Type B pancreatic cell (in vitro differentiated cells): Measurements from ENCODE around the gene PAX7. TPM values are rescaled to one million over a fixed set of nuclear protein-coding genes. Genes with fewer than 3 reads are reported as not detected.

Experiments used
- DNase-seq: peaks from one replicate; pipeline ENCODE4 v3.0.0; 2021; ENCODE audit warnings: mixed read lengths; ENCODE audit not compliant: unreplicated experiment; ENCODE audit errors: extremely low spot score
- H3K27ac Mint-ChIP-seq: 2 replicates; pipeline ENCODE4 v1.8.0; 2021; ENCODE audit warnings: mild to moderate bottlenecking, mixed read lengths
- H3K27me3 Mint-ChIP-seq: 2 replicates; pipeline ENCODE4 v1.8.0; 2021; ENCODE audit warnings: mixed read lengths
- H3K36me3 Mint-ChIP-seq: 2 replicates; pipeline ENCODE4 v1.8.0; 2021; ENCODE audit warnings: mixed read lengths
- H3K4me1 Mint-ChIP-seq: one replicate; pipeline ENCODE4 v1.8.0; 2021; ENCODE audit warnings: mixed read lengths; ENCODE audit not compliant: unreplicated experiment
- H3K4me3 Mint-ChIP-seq: 2 replicates; pipeline ENCODE4 v1.8.0; 2021; ENCODE audit warnings: mild to moderate bottlenecking, mixed read lengths
- H3K9me3 Mint-ChIP-seq: 2 replicates; pipeline ENCODE4 v1.8.0; 2021; ENCODE audit warnings: mixed read lengths
- CTCF ChIP-seq: fragments of 200-600 bp; sonication (generic); conservative IDR thresholded peaks from 2 replicates; pipeline ENCODE4 v1.5.0; 2021; ENCODE audit warnings: antibody characterized with exemption, mild to moderate bottlenecking
- total RNA-seq: library from RNA; stranded (reverse); gene quantifications from 2 replicates; pipeline ENCODE4 v1.2.1, GENCODE V29; 2021; ENCODE audit warnings: low replicate concordance

The PAX7 gene
- total RNA-seq, 1 donor from 2014 or later = 2.9 TPM

GRCh38 chr1:18603212-18603852, 27.3 kb upstream of the PAX7 start:
- H3K27me3 Mint-ChIP-seq = peaks cover 64% of the 10 kb centered on the region
- no peak overlapping the region for H3K4me3 Mint-ChIP-seq
- no peak for TF ChIP-seq CTCF
- DNase-seq = no peak
- no peak overlapping the region for H3K27ac Mint-ChIP-seq
- H3K4me1 Mint-ChIP-seq = no peaks in the 10 kb centered on the region
- no peaks in the 10 kb centered on the region for H3K36me3 Mint-ChIP-seq
- no peaks in the 10 kb centered on the region for H3K9me3 Mint-ChIP-seq

- Mint-ChIP-seq H3K4me1 (no peaks in the 10 kb centered on the region), H3K4me3 (no peak overlapping the region), H3K27ac (no peak overlapping the region), H3K27me3 (peaks cover 60% of the 10 kb centered on the region), H3K36me3 (no peaks in the 10 kb centered on the region), H3K9me3 (no peaks in the 10 kb centered on the region)
- no peak for TF ChIP-seq CTCF
- no peak for DNase-seq
These were observed 24.0 kb upstream of the PAX7 start for GRCh38 chr1:18606443-18607288.

- no peak for DNase-seq
- H3K27ac Mint-ChIP-seq = no peak overlapping the region
- TF ChIP-seq CTCF = no peak
- no peaks in the 10 kb centered on the region for H3K4me1 Mint-ChIP-seq
- peaks cover 61% of the 10 kb centered on the region for H3K27me3 Mint-ChIP-seq
- H3K36me3 Mint-ChIP-seq = no peaks in the 10 kb centered on the region
- no peak overlapping the region for H3K4me3 Mint-ChIP-seq
- H3K9me3 Mint-ChIP-seq = no peaks in the 10 kb centered on the region
These were observed 23.3 kb upstream of the PAX7 start for GRCh38 chr1:18607289-18607760.

- H3K9me3 Mint-ChIP-seq = no peaks in the 10 kb centered on the region
- peaks cover 61% of the 10 kb centered on the region for H3K27me3 Mint-ChIP-seq
- no peak for DNase-seq
- H3K4me3 Mint-ChIP-seq = no peak overlapping the region
- H3K4me1 Mint-ChIP-seq = no peaks in the 10 kb centered on the region
- no peaks in the 10 kb centered on the region for H3K36me3 Mint-ChIP-seq
- H3K27ac Mint-ChIP-seq = no peak overlapping the region
- TF ChIP-seq CTCF = peak; percentile 51
These were observed 22.1 kb upstream of the PAX7 start for GRCh38 chr1:18608534-18608933.

GRCh38 chr1:18611311-18611710, 19.3 kb upstream of the PAX7 start:
- Mint-ChIP-seq H3K4me1 (no peaks in the 10 kb centered on the region), H3K36me3 (no peaks in the 10 kb centered on the region), H3K27ac (no peak overlapping the region), H3K9me3 (no peaks in the 10 kb centered on the region), H3K27me3 (peaks cover 65% of the 10 kb centered on the region), H3K4me3 (no peak overlapping the region)
- no peak for DNase-seq
- TF ChIP-seq CTCF = no peak
